Stimulated activated CD8-positive, alpha-beta memory T cell treated with anti-CD3 and anti-CD28 coated beads, Interleukin-7, amount 100 ng/mL, for 48 hours (primary cell): ENCODE results near the gene HHIP.

Experiments
- DNase-seq, 2 donors: peaks; one replicate each; pipeline ENCODE4 v3.0.0-alpha.2; 2020; ENCODE audit warnings: low read depth in 1 of 2; ENCODE audit errors: extremely low read depth in 1 of 2

Gene HHIP

DNA sequence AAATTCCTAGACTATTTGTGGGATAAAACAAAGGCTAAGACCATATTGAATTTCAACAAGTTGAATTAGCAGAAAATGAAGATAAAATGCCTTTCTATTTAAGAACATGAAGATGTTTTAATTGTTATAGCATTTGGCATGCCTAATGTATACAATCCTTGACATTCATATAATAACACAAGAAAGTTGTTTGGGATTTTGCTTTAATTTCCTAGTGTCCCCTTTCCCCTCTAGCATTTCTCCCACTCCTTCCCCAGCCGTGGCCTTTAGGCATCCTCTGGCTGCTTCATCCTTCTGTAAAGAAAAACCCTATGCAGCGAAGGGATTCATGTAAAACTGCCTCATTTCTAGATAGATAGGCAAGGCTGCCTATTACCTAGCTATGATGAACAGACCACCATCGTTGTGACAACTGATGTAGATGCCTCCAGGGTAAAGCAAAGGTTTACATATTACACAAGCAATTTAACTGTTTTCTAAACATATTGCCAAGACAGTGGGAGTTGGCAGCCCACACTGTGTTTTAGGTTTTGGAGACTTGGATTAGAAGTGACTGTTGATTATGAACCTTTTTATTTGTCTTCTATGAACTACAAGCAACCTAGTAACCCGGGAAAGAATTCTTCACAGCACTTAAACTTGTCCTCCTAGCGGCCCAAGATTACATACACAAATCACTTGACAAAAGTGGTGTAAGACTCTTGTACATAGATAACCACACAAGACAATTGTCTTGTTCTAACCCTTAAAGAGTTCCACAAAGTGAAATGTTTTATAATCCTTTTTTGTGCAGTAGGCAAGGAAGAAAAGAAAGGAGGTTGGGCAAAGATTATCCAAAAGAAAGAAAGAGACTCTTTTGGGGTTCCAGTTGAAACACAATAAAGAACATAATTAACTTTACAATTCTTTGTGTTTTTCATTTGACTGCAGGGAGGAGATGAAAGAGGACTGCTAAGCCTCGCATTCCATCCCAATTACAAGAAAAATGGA lies 59.9 kb downstream of the HHIP start:
- no peak for DNase-seq

DNA sequence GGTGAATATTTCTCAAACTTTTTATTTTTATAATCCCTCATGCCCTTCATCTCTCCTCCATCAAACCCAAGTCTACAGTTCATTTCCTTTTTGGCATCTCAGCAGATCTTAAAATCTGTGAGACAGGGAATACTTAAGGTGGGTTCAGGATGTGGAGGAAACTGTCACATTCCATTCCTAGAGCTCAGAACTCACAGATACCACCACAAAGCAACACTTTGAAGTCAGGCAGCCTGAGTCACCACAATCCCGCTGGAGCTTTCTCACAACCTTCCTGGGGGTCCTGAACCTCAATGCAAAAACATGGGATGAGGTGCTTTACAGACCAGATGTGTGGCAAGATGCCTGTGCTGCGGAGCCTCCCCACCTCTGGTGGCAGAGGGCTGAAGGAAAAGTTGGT lies 63.2 kb downstream of the HHIP start:
- DNase-seq = no peak

DNA sequence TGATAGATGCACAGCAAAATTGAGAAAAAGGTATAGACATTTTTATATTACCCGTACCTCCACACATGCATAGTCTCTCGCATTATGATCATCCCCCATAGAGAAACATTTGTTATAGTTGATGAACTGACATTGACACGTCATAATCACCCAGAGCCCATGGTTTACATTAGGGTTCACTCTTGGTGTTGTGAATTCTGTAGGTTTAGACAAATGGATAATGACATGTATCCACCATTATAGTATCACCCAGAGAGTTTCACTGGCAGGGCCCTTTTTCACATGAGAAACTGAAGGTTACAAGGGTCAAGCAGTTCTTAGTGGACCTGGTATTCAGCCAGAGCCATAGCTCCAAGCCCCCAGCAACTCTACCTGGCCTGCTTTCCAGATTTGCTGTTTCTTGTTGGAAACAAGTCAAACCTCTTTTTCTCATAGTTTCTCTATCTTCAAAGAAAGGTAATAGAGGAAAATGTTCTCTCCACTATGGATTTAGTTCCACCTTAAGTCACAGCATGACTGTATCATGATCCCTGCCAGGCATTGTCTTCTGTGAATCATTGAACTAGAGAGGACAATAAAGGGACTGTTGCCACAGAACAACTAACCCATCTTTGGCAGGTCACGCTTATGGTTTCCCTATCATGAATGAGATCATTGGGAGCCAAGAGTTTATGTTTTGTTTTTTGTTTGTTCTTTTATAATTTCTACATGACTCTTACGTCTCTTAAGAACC lies 64.0 kb downstream of the HHIP start:
- DNase-seq = no peak

DNA sequence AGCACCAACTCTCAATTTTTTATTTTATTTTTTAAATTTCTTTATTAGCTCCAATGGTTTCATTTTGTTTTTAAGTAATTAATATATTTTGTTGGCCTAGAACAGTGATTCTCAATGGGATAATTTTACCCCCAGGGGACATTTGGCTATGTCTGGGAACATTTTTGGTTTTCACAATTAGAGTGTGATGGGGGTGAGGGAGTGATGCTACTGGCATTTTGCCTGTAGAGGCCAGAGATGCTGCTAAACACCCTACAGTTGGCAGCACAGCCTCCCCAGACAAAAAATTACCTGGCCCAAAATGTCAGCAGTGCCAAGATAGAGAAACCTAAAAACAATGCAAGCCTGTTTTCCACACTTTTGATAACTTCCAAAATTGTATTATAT lies 64.6 kb downstream of the HHIP start:
- DNase-seq = no peak

DNA sequence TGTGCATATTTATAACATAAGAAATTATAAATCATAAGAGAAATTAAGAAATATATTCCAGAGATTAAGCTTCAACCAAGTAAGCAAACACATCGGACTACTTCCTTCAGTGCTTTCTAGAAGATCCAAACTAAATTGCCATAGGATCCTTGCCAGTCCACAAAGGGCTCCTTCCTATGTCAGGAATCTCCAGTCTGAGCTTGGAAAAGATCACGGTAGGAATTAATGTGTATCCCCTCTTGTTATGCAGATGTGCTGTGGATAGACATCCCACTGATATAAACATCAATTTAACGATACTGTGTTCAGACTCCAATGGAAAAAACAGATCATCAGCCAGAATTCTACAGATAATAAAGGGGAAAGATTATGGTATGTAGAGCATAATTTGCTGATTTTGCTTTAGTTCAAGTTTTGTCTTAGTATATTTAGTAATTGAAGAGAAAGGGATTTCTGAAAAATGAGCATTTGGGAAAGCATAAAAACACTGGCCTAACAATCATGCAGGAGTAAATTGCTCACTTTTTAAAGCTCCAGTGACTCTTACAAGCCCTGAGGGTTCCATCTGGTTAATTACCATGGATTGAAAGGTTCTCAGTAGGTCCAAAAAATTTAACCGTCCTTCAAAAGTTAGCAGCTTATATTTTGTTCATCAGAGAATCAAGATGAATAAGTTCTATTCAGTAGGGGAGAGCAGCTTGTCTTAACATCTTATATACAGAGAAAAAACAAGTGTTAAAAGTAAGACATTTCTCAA lies 65.9 kb downstream of the HHIP start:
- DNase-seq = no peak

DNA sequence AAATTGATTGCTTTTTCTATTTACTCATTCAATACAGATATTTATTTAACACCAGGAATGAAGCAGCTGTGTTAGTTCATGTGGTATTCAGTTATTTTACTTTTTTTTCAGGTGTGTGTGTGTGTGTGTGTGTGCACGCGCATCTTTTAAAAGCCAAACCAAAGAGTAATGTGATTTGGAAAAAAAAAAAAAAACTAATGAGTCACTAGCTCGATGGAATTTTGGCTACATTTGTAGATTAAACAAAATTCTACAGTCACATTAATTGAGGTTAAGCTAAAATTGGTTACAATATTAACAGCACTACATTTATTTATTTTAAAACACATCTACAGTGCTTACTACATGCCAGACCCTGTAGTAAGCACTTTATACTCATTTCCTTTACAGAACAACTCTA lies 66.8 kb downstream of the HHIP start:
- no peak for DNase-seq

DNA sequence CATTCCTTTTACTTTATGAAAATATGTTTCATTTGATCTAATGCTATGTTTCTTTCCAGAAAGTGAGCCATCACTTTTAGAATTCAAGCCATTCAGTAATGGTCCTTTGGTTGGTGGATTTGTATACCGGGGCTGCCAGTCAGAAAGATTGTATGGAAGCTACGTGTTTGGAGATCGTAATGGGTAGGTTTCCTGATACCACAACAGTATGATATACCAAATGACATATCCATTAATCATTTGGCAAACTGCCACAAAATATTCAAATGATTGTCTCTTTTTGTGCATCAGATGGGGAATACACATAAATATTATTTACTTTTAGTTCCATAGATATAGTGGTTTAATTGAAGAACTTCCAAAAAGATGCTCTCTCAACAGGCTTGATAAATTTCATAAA lies 68.2 kb downstream of the HHIP start:
- DNase-seq = no peak

DNA sequence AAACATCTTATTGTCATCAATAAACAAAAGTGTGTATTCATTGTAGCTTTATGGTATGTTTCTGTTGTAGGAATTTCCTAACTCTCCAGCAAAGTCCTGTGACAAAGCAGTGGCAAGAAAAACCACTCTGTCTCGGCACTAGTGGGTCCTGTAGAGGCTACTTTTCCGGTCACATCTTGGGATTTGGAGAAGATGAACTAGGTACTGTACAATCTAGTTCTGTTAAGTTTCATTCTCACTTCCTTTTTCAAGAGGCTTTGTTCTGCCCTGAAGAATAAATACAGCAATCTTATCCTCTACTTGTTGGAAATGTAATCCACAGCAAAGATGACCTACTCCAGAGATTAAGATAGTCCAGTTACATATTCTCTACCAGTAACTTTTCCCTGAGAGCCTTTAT lies 69.3 kb downstream of the HHIP start:
- no peak for DNase-seq

DNA sequence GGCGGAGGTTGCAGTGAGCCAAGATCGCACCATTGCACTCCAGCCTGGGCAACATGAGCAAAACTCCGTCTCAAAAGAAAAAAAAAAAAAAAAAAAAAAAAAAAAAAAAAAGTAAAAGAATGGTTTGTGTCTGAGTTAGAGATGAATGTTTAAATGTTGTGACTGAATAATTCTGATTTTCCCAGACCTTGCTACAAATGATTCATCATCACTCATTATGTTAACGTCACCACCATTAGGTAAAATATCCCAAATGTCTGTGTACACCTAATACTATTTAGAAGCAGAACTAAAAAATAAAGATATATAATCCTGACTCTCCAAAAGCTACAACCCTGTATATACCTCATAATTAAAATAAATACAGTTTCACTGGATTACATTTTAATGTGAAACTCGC lies 70.8 kb downstream of the HHIP start:
- DNase-seq = no peak

DNA sequence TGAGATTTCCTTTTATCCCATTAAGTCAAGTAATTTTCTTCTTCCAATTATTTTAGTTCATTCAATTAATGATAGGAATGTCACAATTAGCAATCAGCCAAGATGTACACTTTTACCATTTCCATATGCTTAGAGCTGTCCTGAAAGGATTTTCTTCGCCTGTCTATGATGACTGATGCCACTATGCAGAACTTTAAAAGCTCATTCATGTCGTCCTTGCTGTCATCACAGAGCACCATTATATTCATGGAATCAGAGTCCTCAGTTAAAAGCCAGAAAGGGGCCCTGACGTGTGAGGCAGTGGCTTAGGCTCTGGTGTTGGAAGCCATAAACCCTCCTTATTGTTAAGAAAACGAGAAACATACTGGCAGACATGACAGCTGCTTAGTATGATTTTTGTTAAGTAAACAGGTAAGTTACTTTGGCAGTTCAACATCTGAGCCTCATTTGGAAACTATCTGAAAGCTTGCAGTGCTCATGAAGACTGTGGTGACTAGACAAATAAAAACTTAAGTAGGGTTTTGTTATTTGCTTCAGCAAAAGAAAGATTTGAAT lies 73.1 kb downstream of the HHIP start:
- no peak for DNase-seq

DNA sequence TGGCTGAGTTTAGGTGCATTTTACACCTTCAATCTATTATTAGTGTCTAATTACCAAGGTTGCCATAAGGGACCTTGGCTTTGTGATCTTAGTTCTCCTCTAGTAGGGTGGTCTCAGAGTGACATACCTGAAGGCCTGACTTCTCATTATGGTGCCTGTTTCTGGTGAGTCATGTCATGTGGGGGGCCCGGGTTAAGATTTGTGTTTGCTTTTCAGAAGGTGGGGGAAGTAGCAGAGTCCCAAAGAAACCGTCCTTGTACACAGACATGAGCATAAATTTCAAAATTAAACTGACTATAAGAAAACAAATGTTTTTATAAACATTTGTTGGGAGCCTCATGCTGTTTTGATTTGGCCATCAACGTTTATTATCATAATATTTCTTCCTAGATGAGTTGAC lies 74.5 kb downstream of the HHIP start:
- no peak for DNase-seq

DNA sequence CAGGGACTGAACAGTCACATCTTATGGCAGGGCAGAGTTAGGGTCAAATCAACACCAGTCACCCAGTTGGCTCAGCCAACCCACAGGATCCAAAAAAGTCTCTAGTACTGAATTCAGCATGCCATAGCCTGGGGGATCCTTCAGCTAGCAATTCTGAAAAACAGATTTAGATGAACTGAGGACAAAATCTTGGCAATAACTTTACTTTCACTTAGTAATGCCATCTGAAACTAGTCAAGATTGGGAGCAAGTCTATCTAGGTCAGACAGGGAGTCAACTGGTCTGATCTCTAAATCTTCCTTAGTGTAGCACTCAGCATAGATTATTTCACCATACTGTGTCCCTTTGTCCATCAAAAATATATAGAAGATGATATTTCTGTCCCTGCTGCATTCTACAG lies 76.0 kb downstream of the HHIP start:
- DNase-seq = no peak

DNA sequence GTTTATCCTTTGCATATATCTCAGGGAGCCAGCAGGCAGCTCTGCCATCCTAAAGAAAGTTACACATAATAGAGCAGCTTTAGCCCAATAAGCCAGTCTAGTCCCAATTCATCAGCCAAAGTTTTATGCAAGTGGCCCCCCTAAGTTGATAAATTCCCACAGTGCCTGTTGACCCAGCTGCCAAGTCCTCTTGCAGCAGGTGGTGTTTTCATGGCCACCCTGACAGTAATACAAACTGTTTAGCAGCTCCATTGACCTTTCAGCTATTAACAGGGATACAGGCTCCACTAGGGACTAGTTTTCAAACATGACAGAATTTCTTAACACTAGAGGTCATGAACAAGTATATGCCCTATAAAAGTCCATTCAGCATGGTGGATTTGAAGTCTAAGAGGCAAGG lies 77.5 kb downstream of the HHIP start:
- no peak for DNase-seq

DNA sequence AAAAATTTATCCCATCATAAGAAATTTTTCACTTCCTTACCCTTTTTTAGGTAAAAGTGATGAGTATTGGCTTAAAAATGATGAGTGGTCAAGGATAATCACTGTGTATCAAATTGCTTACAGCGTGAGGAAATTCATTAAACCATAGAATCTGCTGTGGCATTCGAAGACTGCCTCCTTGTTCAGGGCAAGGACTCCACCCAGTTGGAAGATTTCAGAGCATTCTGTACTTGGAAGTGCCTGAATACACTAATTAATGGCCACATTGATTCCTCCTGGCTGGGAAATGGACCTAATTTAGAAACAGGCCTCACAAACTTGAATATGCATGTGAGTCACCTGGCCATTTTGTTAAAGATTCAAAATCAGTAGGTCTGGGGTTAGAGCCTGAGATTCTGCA lies 83.2 kb downstream of the HHIP start:
- no peak for DNase-seq

DNA sequence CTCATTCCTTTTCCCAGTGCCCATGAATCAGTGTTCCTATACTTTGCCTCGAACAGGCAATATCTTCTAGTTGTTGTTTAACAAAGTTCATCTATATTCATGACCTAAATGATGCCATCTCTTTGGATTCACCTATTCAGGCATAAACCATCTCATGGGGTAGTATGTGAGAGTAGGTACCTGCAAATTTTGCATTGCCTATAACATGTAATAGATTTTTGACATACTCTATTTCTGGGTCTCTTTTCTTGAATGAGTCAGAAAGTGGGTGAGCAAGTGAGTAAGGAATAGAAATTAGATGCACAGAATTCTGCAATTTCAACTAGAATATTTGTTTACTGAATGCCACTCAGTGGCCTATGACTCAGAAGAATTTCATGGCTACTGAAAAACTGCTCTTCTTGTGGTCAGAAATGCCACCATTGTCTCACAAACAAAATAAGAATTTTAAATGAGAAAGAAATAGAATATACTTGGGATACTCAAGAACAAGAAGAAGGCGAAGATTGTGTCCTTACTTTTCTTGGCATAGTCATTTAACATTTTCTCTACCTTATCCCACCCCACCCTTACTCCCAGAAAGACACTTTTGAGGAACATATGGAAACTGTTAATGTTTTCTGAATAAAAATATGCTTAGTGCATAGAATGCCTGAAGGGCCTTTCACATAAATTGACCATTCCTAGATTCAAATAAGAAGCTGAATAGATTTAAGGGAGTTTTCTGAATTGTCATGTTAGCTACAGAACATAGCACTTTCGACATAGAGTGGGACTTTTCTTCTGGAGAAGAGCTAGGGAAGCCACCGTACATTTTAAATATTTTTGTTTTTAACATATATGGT lies 86.8 kb downstream of the HHIP start:
- no peak for DNase-seq

DNA sequence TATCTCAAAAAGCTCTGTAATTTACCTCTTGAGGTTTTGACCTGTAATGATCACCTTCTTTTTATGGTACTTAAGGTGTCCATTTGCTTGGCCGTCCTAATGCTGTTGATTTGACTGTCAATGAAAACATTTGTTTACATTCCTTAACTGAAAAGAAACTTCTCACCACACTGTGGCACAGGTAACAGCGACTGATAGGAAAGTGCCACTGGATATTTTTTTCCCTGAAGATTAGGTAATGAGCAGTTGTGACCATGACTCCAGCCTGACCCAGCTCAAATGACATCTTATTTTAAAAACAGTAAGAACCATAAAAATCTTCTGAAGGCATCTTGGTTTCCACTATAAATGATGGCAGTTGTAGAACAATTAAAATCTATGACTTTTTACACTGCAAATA lies 87.6 kb downstream of the HHIP start:
- no peak for DNase-seq

DNA sequence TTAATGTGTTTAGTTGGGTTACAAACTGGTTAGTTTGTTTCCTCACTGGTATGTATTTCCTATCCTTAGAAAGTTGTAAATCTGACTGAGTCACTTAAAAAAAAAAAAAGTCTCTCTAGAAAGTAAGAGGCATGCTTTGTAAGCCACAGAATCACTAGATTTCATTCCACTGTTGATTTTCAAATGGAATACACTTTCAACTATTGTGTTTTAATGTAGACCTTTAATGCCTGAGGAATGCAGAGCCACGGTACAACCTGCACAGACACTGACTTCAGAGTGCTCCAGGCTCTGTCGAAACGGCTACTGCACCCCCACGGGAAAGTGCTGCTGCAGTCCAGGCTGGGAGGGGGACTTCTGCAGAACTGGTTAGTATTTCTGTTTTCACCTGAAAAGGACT lies 88.6 kb downstream of the HHIP start:
- DNase-seq = no peak

DNA sequence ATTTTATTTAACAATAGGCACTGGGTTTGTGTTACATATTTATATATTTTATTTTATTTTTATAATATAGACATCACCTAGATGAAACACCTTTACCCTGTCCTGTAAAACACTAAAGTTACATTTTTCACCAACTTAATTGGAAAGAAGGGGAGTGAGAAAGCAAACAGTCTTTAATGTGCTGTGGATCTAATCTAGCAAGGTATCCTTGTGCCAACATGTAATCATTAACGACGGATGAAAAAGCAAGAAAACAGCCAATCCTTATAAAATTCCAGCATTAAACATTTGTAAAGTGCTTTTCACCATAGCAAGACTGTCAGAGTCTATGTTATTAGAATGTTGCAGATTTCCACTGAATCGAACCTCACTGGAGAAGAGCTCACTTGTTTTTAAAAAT lies 92.7 kb downstream of the HHIP start:
- no peak for DNase-seq

DNA sequence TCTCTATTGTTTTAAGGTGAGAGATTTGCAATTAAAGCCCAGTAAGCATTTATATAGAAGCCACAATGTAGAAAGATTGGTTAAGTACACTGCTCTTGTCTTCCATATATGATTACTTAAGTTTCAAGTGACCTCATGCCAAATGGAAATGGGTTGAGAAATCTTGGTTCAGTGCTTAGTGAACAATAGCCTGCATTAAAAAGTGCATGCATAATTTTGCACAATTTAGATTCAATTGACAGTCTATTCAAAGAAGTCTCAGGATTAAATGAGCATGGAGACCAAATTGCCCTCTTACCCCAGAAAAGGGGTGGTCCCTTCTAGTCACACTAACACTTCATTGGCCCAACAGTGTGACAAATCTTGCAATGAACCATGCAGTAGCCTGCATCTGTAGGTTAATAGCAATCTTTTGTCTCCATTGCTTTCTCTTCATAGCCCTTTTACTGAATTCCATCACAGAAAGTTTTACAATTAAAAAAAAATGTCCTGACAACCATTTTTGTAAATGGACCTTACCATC lies 93.6 kb downstream of the HHIP start:
- DNase-seq = no peak

DNA sequence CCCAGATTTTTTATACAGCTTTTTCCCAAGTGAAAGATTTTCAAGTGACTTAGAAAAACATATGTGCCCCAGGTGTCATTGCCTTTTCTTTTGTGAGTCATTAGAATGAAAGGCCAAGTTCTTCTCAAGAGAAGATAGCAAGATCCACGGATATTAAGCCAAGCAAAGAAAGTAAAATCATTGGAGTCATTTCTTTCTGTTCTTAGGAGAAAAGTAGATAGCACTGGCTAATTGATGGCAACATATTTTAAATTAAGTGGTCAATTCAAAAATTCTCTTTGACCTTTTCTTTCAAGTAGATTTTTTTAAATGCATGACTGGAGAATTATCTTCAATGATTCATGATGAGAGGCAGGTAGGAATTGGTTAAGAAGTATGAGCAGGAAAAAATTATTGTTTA lies 94.4 kb downstream of the HHIP start:
- no peak for DNase-seq
